Muscle layer of colon (tissue), 2 donors: Measurements from ENCODE around the gene TRMT112.
A peak's percentile ranks its signal among the peaks of the same experiment; 100 is the strongest.

Experiments
- H3K27ac ChIP-seq: one replicate; pipeline ENCODE4 v1.7.0; 2013; ENCODE audit warnings: low read depth, mild to moderate bottlenecking, low read length, moderate library complexity
- H3K27me3 ChIP-seq, 2 donors: one replicate each; pipeline ENCODE4 v1.7.0; 2013; ENCODE audit warnings: low read length in 2 of 2, mild to moderate bottlenecking in 2 of 2; ENCODE audit not compliant: insufficient read depth in 2 of 2, control insufficient read depth in 1 of 2
- H3K36me3 ChIP-seq: one replicate; pipeline ENCODE4 v1.7.0; 2013; ENCODE audit warnings: mild to moderate bottlenecking, low read length; ENCODE audit not compliant: insufficient read depth
- H3K4me1 ChIP-seq: one replicate; pipeline ENCODE4 v1.7.0; 2013; ENCODE audit warnings: mild to moderate bottlenecking, low read length; ENCODE audit not compliant: insufficient read depth
- H3K4me3 ChIP-seq, 2 donors: one replicate each; pipeline ENCODE4 v1.7.0; 2013; ENCODE audit warnings: low read length in 2 of 2, low read depth in 1 of 2, mild to moderate bottlenecking in 1 of 2, moderate library complexity in 1 of 2
- H3K9ac ChIP-seq: one replicate; pipeline ENCODE4 v1.7.0; 2013; ENCODE audit warnings: low read length
- H3K9me3 ChIP-seq: one replicate; pipeline ENCODE4 v1.7.0; 2013; ENCODE audit warnings: mild to moderate bottlenecking, low read length
- donor health status: abdominal sarcoma.
- donor health status: Adenocarcinoma of cecum.

The TRMT112 gene

DNA sequence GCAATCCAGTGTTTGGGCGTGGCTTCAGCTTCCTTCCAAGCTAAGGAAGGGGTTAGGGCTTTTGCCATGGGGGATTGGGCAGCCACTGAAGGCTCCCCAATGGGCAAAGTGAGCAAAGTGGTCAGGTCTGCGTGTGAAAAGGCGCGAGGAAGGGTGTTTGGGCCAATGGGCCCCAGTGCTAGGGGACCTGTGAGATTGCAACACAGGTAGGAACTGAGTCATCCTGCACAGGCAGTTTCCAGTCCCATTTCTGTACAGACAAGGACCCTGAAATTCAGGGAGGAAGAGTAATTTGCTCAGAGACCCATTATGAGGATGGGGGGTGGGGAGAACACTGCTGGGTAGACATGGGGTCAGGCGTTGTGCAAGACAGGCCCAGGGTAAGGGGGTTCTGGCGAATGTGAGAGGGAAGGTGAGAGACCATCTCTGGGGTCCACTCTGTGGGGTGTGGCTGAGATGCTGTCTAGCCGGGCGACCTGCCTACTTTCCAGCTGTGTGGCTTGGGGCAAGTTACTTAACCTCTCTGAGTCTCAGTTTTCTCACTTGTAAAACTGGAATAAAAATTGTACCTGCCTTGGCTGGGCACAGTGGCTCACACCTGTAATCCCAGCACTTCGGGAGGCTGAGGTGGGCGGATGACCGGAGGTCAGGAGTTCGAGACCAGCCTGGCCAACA is 30.0 kb upstream of the TRMT112 start:
- no peaks in the 10 kb centered on the region for H3K27me3 ChIP-seq
- peaks cover 5% of the 10 kb centered on the region for H3K4me1 ChIP-seq
- no peaks in the 10 kb centered on the region for H3K36me3 ChIP-seq
- no peaks in the 10 kb centered on the region for H3K9me3 ChIP-seq
- H3K4me3 ChIP-seq, result no peak overlapping the region
- no peak overlapping the region for H3K9ac ChIP-seq
- no peak overlapping the region for H3K27ac ChIP-seq

DNA sequence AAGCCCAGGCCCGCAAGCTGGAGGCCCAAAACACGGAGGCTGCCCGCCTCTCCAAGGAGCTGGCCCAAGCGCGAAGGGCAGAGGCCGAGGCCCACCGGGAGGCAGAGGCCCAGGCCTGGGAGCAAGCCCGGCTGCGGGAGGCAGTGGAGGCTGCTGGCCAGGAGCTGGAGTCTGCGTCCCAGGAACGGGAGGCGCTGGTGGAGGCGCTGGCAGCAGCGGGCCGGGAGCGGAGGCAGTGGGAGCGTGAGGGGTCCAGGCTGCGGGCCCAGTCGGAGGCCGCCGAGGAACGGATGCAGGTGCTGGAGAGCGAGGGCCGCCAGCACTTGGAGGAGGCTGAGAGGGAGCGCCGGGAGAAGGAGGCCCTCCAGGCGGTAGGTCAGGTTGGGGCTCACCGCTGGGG is 27.4 kb upstream of the TRMT112 start:
- no peaks in the 10 kb centered on the region for H3K27me3 ChIP-seq
- no peaks in the 10 kb centered on the region for H3K36me3 ChIP-seq

GRCh38 chr11:64343767-64344559 is 26.6 kb upstream of the TRMT112 start:
- Histone ChIP-seq H3K36me3 (no peaks in the 10 kb centered on the region), H3K4me1 (peaks cover 12% of the 10 kb centered on the region), H3K27ac (no peak overlapping the region), H3K9me3 (no peaks in the 10 kb centered on the region), H3K9ac (no peak overlapping the region), H3K27me3 (no peaks in the 10 kb centered on the region), H3K4me3 (no peak overlapping the region)

More for the DNA sequence above, 27.4 kb upstream of the TRMT112 start:
- H3K9me3 ChIP-seq, result no peaks in the 10 kb centered on the region
- peaks cover 12% of the 10 kb centered on the region for H3K4me1 ChIP-seq
- H3K27ac ChIP-seq, result no peak overlapping the region
- H3K4me3 ChIP-seq, result no peak overlapping the region
- H3K9ac ChIP-seq, result no peak overlapping the region

GRCh38 chr11:64342869-64343745 is 25.7 kb upstream of the TRMT112 start:
- Histone ChIP-seq H3K36me3 (no peaks in the 10 kb centered on the region), H3K4me1 (peaks cover 12% of the 10 kb centered on the region), H3K27ac (no peak overlapping the region), H3K27me3 (no peaks in the 10 kb centered on the region), H3K9ac (no peak overlapping the region), H3K4me3 (no peak overlapping the region), H3K9me3 (no peaks in the 10 kb centered on the region)

- Histone ChIP-seq H3K27me3 (no peaks in the 10 kb centered on the region), H3K4me3 (peak overlapping the region; percentile 20 to 38), H3K9ac (peak overlapping the region; percentile 49), H3K9me3 (no peaks in the 10 kb centered on the region), H3K27ac (peak overlapping the region; percentile 72), H3K4me1 (peaks cover 12% of the 10 kb centered on the region), H3K36me3 (no peaks in the 10 kb centered on the region)
Observed at GRCh38 chr11:64341851-64342791, 24.8 kb upstream of the TRMT112 start.

DNA sequence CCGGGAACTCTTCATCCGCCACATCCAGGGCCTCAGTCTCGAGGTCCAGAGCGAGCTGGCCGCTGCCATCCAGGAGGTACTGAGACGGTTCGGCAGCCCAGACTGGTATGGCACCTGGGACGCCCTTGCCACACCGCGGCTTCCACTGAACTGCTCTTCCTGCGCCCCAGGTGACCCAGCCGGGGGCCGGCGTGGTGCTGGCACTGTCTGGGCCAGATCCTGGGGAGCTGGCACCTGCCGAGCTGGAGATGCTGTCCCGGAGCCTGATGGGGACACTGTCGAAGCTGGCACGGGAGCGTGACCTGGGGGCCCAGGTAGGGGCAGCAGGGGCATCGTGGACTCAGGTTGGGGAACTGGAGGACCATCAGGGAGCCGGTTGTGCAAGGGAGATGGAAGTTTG is 24.1 kb upstream of the TRMT112 start:
- peaks cover 12% of the 10 kb centered on the region for H3K4me1 ChIP-seq
- no peak overlapping the region for H3K4me3 ChIP-seq
- no peak overlapping the region for H3K27ac ChIP-seq
- no peaks in the 10 kb centered on the region for H3K9me3 ChIP-seq
- H3K9ac ChIP-seq, result no peak overlapping the region
- H3K36me3 ChIP-seq, result no peaks in the 10 kb centered on the region
- H3K27me3 ChIP-seq, result no peaks in the 10 kb centered on the region

DNA sequence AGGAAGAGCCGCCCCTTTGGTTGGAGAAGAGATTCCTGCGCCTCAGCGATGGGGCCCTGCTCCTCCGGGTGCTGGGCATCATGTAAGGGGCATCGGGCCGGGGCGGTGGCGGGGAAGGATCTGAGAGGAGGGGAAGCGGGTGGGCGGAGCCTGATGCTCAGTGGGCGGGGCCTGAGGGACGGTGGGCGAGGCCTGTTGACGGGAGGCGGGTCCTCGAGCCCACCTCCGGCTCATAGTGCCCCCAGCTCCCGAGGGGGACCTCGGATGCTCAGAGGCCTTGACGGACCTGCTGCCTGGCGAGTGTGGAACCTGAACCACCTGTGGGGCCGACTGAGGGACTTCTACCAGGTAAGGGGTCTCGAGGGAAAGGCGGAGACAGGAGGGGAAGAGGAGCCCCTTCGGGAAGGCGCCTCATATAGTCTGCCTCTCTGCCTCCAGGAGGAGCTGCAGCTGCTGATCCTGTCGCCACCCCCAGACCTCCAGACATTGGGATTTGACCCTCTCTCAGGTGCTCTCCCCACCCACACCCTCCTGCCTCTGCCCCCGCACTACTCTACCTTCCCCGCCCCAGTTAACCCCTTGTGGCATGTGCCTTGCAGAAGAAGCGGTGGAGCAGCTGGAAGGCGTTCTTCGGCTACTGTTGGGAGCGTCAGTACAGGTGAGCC is 23.4 kb upstream of the TRMT112 start:
- Histone ChIP-seq H3K36me3 (no peaks in the 10 kb centered on the region), H3K27me3 (no peaks in the 10 kb centered on the region), H3K9me3 (no peaks in the 10 kb centered on the region), H3K4me1 (peaks cover 12% of the 10 kb centered on the region), H3K4me3 (no peak overlapping the region), H3K9ac (no peak overlapping the region), H3K27ac (no peak overlapping the region)

DNA sequence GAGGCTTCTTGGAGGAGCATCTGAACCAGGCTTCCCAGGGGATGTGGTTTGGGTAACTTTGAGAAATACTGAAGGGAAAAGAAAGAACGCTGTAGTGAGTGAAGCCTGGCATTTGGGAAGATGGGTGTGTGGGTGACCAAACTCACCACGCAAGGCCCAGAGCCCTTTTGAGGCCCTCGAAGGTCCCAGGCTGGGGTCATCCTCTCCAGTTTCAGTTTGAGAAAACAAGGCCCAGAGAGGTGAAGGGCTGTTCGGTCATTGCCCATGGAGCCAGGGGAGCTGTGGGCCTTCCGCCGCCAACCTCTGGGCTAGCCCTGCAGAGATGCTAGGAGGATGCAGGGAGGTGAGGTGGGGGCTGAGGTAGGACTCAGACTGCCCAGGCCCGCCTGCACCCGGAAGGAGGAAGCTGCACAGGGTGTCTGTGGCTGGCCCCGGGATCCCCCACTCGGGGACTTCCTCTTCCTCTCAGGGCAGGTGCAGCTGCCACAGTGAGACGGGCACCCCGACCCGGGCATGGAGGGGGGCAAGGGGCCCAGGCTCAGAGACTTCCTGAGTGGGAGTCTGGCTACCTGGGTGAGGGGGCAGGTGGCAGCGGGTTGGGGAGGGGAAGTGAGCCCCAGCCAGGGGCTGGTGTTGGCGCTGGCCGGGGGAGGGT is 22.5 kb upstream of the TRMT112 start, which contains the start of gene CCDC88B:
Gene CCDC88B (plus strand): TSS at position 451 of the 655 bp plus-strand sequence. CDS start 63 bp downstream, at position 514.
- peaks cover 12% of the 10 kb centered on the region for H3K4me1 ChIP-seq
- H3K4me3 ChIP-seq, result no peak within 1 kb of the TSS
- H3K9ac ChIP-seq, result no peak within 1 kb of the TSS
- no peaks in the 10 kb centered on the region for H3K9me3 ChIP-seq
- no peaks in the 10 kb centered on the region for H3K36me3 ChIP-seq
- no peak within 1 kb of the TSS for H3K27ac ChIP-seq
- no peaks in the 10 kb centered on the region for H3K27me3 ChIP-seq

DNA sequence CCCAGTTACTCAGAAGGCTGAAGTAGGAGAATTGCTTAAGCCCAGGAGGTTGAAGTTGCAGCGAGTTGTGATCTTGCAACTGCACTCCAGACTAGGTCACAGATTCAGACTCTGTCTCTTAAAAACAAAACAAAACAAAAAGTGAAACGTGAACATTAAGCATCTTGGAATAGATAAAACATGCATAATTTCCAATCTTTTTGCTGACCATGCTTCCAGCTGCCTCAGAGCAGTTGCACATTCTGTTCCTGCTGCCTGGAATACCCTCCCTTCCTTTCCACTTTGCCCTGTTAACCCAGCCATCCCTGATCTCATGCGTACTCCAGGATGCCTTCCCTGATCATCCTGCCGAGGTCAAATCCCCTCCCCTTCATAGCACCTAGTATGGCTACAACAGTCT is 21.9 kb upstream of the TRMT112 start:
- Histone ChIP-seq H3K9ac (no peak overlapping the region), H3K36me3 (no peaks in the 10 kb centered on the region), H3K9me3 (no peaks in the 10 kb centered on the region), H3K27ac (no peak overlapping the region), H3K27me3 (no peaks in the 10 kb centered on the region), H3K4me3 (no peak overlapping the region), H3K4me1 (peaks cover 12% of the 10 kb centered on the region)

DNA sequence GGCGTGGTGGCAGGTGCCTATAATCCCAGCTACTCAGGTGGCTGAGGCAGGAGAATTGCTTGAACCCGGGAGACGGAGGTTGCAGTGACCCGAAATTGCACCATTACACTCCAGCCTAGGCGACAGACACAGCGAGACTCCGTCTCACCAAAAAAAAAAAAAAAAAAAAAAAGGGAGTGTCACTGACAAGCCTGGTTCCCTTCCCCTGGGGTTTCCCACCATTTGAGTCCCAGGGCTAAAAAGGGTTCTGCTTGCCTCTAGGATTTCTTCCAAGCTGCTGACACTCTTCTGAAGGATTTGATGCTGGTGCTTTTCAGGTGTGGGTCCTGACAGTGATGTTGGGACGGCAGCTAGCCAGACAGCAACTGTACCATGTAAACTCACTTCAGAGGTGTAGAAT is 21.4 kb upstream of the TRMT112 start:
- H3K4me3 ChIP-seq, result no peak overlapping the region

More for the DNA sequence above, 21.4 kb upstream of the TRMT112 start:
- H3K9me3 ChIP-seq, result no peaks in the 10 kb centered on the region
- H3K9ac ChIP-seq, result no peak overlapping the region
- peaks cover 12% of the 10 kb centered on the region for H3K4me1 ChIP-seq
- no peaks in the 10 kb centered on the region for H3K27me3 ChIP-seq
- H3K27ac ChIP-seq, result no peak overlapping the region
- no peaks in the 10 kb centered on the region for H3K36me3 ChIP-seq
